Mesenchymal stem cell (in vitro differentiated cells and primary cell): Measurements from ENCODE around the gene BAHCC1.
A peak's percentile ranks its signal among the peaks of the same experiment; 100 is the strongest.

Experiments
- DNase-seq: peaks from one replicate; pipeline ENCODE4 v3.0.0-alpha.2; 2013
- H2AFZ ChIP-seq: one replicate; pipeline ENCODE4 v1.6.1; 2013; ENCODE audit warnings: low read depth, mild to moderate bottlenecking, control low read depth, inconsistent platforms, low read length, moderate library complexity
- H2AK5ac ChIP-seq: 2 replicates; pipeline ENCODE4 v1.6.1; 2013; ENCODE audit warnings: low read length, moderate library complexity, mild to moderate bottlenecking, inconsistent platforms; ENCODE audit not compliant: severe bottlenecking
- H2BK120ac ChIP-seq: one replicate; pipeline ENCODE4 v1.6.1; 2013; ENCODE audit warnings: low read depth, mild to moderate bottlenecking, inconsistent platforms, low read length, moderate library complexity
- H2BK12ac ChIP-seq, 2 experiments: one replicate each; pipeline ENCODE4 v1.6.1; 2013; ENCODE audit warnings: inconsistent platforms in 2 of 2, low read length in 2 of 2, mild to moderate bottlenecking in 2 of 2, moderate library complexity in 2 of 2, control low read depth in 1 of 2
- H2BK15ac ChIP-seq: one replicate; pipeline ENCODE4 v1.6.1; 2013; ENCODE audit warnings: mild to moderate bottlenecking, low read depth, inconsistent platforms; ENCODE audit not compliant: poor library complexity, severe bottlenecking
- H2BK5ac ChIP-seq: 2 replicates; pipeline ENCODE4 v1.6.1; 2013; ENCODE audit warnings: low read depth, mild to moderate bottlenecking, low read length, control low read depth, inconsistent platforms; ENCODE audit not compliant: poor library complexity, severe bottlenecking
- H3K14ac ChIP-seq, 2 experiments: one replicate each; pipeline ENCODE4 v1.6.1; 2013; ENCODE audit warnings: inconsistent platforms in 2 of 2, low read length in 2 of 2, control low read depth in 1 of 2, mild to moderate bottlenecking in 1 of 2, moderate library complexity in 1 of 2
- H3K18ac ChIP-seq, 2 experiments: one replicate each; pipeline ENCODE4 v1.6.1; 2013; ENCODE audit warnings: inconsistent platforms in 2 of 2, low read length in 2 of 2, control low read depth in 1 of 2, low read depth in 1 of 2, mild to moderate bottlenecking in 1 of 2
- H3K23ac ChIP-seq, 2 experiments: one replicate each; pipeline ENCODE4 v1.6.1; 2013; ENCODE audit warnings: inconsistent platforms in 2 of 2, low read length in 2 of 2, mild to moderate bottlenecking in 2 of 2, moderate library complexity in 2 of 2, control low read depth in 1 of 2
- H3K27ac ChIP-seq: 2 replicates; pipeline ENCODE4 v1.5.1; 2013; ENCODE audit warnings: mild to moderate bottlenecking, moderate library complexity, low read length, control low read depth, inconsistent platforms; ENCODE audit not compliant: poor library complexity, severe bottlenecking
- H3K27me3 ChIP-seq, 2 experiments: 2 replicates each; pipeline versions ENCODE4 v1.6.1 to v1.7.0; 2013; ENCODE audit warnings: low read length in 2 of 2, mild to moderate bottlenecking in 2 of 2, moderate library complexity in 2 of 2, control low read depth in 1 of 2, inconsistent platforms in 1 of 2; ENCODE audit not compliant: control insufficient read depth in 1 of 2, insufficient read depth in 1 of 2
- H3K36me3 ChIP-seq, 2 experiments: 2 replicates each; pipeline versions ENCODE4 v1.6.1 to v1.7.0; 2013; ENCODE audit warnings: low read length in 2 of 2, control low read depth in 1 of 2, inconsistent platforms in 1 of 2, low read depth in 1 of 2, mild to moderate bottlenecking in 1 of 2; ENCODE audit not compliant: insufficient read depth in 2 of 2, control insufficient read depth in 1 of 2
- H3K4ac ChIP-seq, 2 experiments: one replicate each; pipeline ENCODE4 v1.6.1; 2013; ENCODE audit warnings: inconsistent platforms in 2 of 2, low read length in 2 of 2, mild to moderate bottlenecking in 2 of 2, moderate library complexity in 2 of 2, control low read depth in 1 of 2, low read depth in 1 of 2
- H3K4me1 ChIP-seq: 2 replicates; pipeline ENCODE4 v1.6.1; 2013; ENCODE audit warnings: low read depth, low read length, control low read depth; ENCODE audit not compliant: control insufficient read depth, insufficient read depth
- H3K4me2 ChIP-seq: 2 replicates; pipeline ENCODE4 v1.6.1; 2013; ENCODE audit warnings: low read length, mild to moderate bottlenecking, inconsistent platforms; ENCODE audit not compliant: poor library complexity, severe bottlenecking
- H3K4me3 ChIP-seq, 2 experiments: 2 replicates each; pipeline versions ENCODE4 v1.5.1 to v1.7.0; 2013; ENCODE audit warnings: low read length in 2 of 2, mild to moderate bottlenecking in 2 of 2, control low read depth in 1 of 2, low read depth in 1 of 2; ENCODE audit not compliant: insufficient read depth in 1 of 2
- H3K79me1 ChIP-seq: replicated peaks from 2 replicates; pipeline ENCODE4 v1.6.1; 2013; ENCODE audit warnings: mild to moderate bottlenecking, control low read depth, low read length, inconsistent platforms; ENCODE audit not compliant: poor library complexity, severe bottlenecking
- H3K9ac ChIP-seq: 2 replicates; pipeline ENCODE4 v1.7.0; 2013; ENCODE audit warnings: mild to moderate bottlenecking, low read length, moderate library complexity
- H3K9me3 ChIP-seq: 2 replicates; pipeline ENCODE4 v1.7.0; 2013; ENCODE audit warnings: mild to moderate bottlenecking, low read length; ENCODE audit not compliant: control insufficient read depth
- H4K8ac ChIP-seq: one replicate; pipeline ENCODE4 v1.6.1; 2013; ENCODE audit warnings: inconsistent platforms, mild to moderate bottlenecking, low read length, moderate library complexity
- H4K91ac ChIP-seq: one replicate; pipeline ENCODE4 v1.6.1; 2013; ENCODE audit warnings: mild to moderate bottlenecking, low read length, inconsistent platforms
- WGBS: methylation state at CpG from one replicate; pipeline ENCODE4 v1.1.7; 2013; ENCODE audit warnings: mixed read lengths; 5-methylcytosine and 5-hydroxymethylcytosine counted together

BAHCC1 gene

DNA sequence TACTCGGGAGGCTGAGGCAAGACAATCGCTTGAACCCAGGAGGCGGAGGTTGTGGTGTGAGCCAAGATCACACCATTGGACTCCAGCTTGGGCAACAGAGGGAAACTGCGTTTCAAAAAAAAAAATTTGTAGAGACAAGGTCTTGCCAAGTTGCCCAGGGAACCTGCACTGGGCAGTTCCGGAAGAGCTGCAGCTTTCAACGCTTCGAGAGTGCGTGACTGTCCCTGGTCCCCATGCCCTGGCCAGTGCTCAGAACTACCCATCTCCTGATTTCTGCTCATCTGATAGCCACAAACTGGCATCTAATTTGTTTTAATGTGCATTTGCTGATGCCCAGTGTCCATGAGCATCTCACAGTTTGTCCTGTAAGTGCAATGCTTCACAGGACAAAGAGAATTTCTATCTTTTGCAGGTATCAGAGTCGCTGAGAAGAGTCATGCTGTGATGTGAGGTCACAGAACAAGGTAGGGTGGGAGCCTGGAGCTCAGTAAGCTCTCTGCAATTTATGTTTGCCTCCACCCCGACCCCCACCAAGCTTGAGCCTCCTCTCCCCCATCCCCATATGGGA, 113.5 kb downstream of the BAHCC1 start:
- Histone ChIP-seq H3K4me2 (peak overlapping the region; percentile 95), H4K91ac (no peak overlapping the region), H3K27ac (peak overlapping the region; percentile 72), H4K8ac (no peak overlapping the region), H3K9me3 (no peaks in the 10 kb centered on the region), H3K14ac (no peak overlapping the region), H3K4me3 (peak overlapping the region; percentile 53 to 97), H2AK5ac (no peak overlapping the region), H3K36me3 (peaks cover 35 to 40% of the 10 kb centered on the region in 2 experiments), H3K4me1 (peaks cover 4% of the 10 kb centered on the region), H3K79me1 (no peaks in the 10 kb centered on the region), H2BK5ac (no peak overlapping the region), H3K23ac (peak overlapping the region in 1 of 2 experiments; percentile 23), H3K4ac (no peak overlapping the region), H3K9ac (peak overlapping the region; percentile 99), H2AFZ (no peak overlapping the region), H2BK12ac (no peak overlapping the region), H2BK120ac (no peak overlapping the region), H2BK15ac (no peak overlapping the region), H3K18ac (no peak overlapping the region), H3K27me3 (no peaks in the 10 kb centered on the region)
- 58% methylated on average over 10 of the region's 10 CpGs for WGBS
- no peak for DNase-seq

DNA sequence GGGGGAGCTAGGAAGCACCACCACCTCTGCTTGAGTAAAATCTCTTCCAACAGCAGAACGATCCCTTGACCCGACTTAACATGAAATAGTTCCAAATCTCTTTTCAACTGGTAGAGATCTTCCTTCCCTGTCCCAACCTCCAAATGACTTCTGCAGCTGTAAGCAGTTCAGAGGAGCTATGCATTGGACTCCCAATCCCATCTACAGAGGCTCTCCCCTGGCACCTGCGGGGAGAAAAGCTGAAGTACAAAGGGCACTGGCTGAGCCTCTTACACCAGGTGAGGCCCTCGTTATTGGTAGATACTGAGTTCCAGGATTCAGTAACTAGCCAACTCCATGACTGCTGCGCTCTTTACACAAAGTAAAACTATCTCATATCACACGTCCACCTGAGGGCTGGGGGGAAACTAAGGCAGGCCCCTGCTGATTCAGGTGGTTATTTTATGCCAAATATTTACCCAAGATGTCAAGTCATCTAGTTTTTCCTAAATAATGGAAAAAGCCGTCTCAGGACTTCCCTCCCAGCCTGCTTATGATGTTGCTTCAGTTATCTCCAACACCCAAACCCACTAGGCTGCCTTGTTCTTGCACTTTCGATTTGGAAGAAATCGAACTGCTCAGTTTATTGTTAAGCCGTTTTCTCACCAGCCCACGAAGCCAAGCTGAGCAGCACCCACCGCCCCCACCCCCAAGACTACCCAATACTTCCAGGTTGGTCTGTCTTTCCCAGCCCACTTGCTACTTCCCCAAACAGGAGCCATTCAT, 114.1 kb downstream of the BAHCC1 start:
- 44% methylated on average over 12 of the region's 12 CpGs for WGBS
- no peak overlapping the region for H2BK15ac ChIP-seq
- no peak overlapping the region for H3K4ac ChIP-seq

DNA sequence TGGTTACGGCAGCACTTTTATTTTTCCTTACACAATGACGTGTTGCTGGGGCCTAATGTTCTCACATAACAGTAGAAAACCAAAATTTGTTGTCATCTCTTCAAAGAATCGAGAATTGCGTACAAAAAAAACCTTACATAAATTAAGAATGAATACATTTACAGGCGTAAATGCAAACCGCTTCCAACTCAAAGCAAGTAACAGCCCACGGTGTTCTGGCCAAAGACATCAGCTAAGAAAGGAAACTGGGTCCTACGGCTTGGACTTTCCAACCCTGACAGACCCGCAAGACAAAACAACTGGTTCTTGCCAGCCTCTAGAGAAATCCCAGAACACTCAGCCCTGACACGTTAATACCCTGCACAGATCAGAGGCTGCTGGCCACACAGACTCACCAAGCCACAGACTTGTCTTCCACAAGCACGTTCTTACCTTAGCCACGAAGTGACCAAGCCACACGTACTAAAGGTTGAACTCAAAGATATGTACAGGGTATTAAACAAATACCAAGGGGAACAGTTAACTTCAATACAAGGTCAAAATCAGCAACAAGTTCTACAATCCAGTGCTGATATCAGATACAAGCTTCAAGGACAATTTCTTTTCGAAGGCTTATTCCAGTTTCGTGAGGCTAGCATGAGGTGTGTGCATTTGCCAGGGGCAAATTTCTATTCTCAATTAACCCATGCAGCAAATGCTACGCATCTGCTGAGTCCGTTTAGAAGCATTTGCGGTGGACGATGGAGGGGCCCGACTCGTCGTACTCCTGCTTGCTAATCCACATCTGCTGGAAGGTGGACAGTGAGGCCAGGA, 114.9 kb downstream of the BAHCC1 start:
- no peak for DNase-seq
- 9% methylated on average over 22 of the region's 22 CpGs for WGBS
- H3K4ac ChIP-seq, result no peak overlapping the region

More for the DNA sequence above, 114.1 kb downstream of the BAHCC1 start:
- Histone ChIP-seq H3K9ac (peak overlapping the region; percentile 99), H4K91ac (no peak overlapping the region), H3K27me3 (no peaks in the 10 kb centered on the region), H2AK5ac (no peak overlapping the region), H2BK12ac (no peak overlapping the region), H3K79me1 (no peaks in the 10 kb centered on the region), H3K4me2 (peak overlapping the region; percentile 95), H3K27ac (peak overlapping the region; percentile 72), H2AFZ (no peak overlapping the region), H3K4me1 (peaks cover 7% of the 10 kb centered on the region), H3K4me3 (peak overlapping the region; percentile 62 to 97), H2BK120ac (no peak overlapping the region), H3K18ac (no peak overlapping the region), H3K9me3 (no peaks in the 10 kb centered on the region), H3K23ac (peak overlapping the region in 1 of 2 experiments; percentile 67), H3K14ac (peak overlapping the region in 1 of 2 experiments; percentile 58), H3K36me3 (peaks cover 35 to 40% of the 10 kb centered on the region in 2 experiments), H2BK5ac (no peak overlapping the region), H4K8ac (no peak overlapping the region)
- no peak for DNase-seq

More for the DNA sequence above, 114.9 kb downstream of the BAHCC1 start:
- peaks cover 35 to 40% of the 10 kb centered on the region in 2 experiments for H3K36me3 ChIP-seq
- H3K4me1 ChIP-seq, result peaks cover 8% of the 10 kb centered on the region
- H2AFZ ChIP-seq, result no peak overlapping the region
- no peak overlapping the region for H4K8ac ChIP-seq
- no peaks in the 10 kb centered on the region for H3K79me1 ChIP-seq
- peak overlapping the region in 1 of 2 experiments; percentile 63 for H3K14ac ChIP-seq
- no peaks in the 10 kb centered on the region for H3K9me3 ChIP-seq
- H3K18ac ChIP-seq, result peak overlapping the region in 1 of 2 experiments; percentile 48
- H2BK5ac ChIP-seq, result no peak overlapping the region
- H3K27ac ChIP-seq, result peak overlapping the region; percentile 88
- peak overlapping the region in 1 of 2 experiments; percentile 83 for H3K23ac ChIP-seq
- H2BK120ac ChIP-seq, result no peak overlapping the region
- peak overlapping the region; percentile 95 for H3K4me2 ChIP-seq
- H2BK15ac ChIP-seq, result no peak overlapping the region
- peak overlapping the region; percentile 99 for H3K9ac ChIP-seq
- H4K91ac ChIP-seq, result no peak overlapping the region
- H2BK12ac ChIP-seq, result no peak overlapping the region
- H3K27me3 ChIP-seq, result no peaks in the 10 kb centered on the region
- H2AK5ac ChIP-seq, result no peak overlapping the region
- H3K4me3 ChIP-seq, result peak overlapping the region; percentile 77 to 97
